Skin epidermis (tissue), 12 donors: ENCODE measurements around the gene CHID1.

Experiments used
- H3K27ac ChIP-seq, 21 experiments: fragments of 200-600 bp; sonication (generic) in 11 of 21; one replicate each; pipeline ENCODE4 v1.5.0; 2020; ENCODE audit warnings: mild to moderate bottlenecking in 3 of 21, inconsistent platforms in 2 of 21, moderate library complexity in 2 of 21
- H3K4me3 ChIP-seq, 7 experiments: fragments of 200-600 bp; sonication (generic) in 2 of 7; one replicate each; pipeline ENCODE4 v1.5.0; 2020; ENCODE audit warnings: inconsistent platforms in 2 of 7, mild to moderate bottlenecking in 2 of 7, moderate library complexity in 1 of 7

The CHID1 gene

DNA sequence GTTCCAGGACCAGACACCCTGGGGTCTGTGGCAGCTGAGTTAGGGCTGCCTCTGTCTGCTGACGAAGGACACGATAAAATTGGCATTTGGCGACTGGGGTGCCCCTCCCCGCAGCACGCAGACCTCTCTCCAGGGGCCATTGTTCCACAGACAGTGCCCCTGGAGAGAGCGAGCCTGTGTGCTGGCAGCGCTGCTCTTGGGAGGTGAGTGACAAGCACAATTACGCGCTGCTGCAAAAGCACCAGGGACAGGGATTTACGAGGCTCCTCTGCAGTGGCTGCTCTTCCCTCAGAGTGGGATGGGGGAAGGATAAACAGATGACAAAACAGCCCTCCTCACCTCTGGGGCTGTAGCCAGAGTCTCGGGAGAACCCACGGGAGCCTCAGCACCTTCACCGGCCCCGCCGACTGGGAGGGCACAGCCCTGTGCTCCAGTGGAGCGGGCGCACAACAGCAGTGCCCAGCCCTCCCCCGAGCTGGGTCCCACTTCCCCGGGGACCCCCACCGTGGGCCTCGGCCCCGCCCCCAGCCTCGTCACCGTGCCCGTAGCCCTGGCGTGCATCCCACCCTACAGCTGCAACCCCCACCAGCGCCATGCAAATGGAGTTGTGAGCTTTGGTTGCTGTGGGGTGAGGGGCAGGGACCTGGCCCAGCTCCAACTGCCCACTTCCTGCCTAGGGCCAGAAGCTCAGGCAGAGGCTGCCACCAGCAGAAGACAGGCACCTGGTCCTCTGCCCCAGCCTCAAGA is 19.6 kb downstream of the CHID1 start:
- H3K27ac ChIP-seq, result no peak overlapping the region
- no peak overlapping the region for H3K4me3 ChIP-seq

DNA sequence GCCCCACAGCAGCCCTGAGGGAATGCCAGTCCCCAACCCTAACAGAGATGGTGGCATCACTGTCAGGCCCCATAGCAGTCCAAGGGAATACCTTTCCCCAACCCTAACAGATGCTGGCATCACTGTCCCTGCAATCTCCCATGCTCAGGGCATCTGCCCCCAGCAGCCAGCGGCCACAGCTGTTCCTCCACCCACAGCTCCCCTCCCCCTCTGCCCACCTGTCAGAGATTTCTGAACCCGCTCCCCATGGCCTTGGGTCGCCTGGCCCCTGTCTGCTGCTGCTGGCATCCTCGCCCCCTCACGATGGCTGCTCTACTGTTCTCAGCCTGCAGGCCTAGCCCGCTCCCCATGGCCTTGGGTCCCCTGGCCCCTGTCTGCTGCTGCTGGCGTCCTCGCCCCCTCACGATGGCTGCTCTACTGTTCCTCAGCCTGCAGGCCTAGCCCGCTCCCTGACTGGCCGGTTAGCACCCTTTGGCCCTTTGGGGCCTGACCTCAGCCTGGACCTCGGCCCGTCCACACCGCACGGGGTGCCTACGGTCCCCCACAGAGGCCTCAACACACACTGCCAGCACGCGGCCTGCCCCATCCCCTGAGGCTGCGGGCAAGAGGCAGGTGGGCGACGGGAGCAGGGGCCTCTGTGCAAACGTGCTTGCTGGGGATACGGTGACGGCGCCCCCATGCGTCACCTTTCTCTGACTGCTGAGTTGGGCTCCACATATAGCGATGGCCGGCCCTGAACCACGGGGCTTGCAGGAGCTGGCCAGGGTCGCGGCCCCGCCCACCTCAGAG is 20.7 kb downstream of the CHID1 start:
- no peak overlapping the region for H3K4me3 ChIP-seq
- no peak overlapping the region for H3K27ac ChIP-seq

DNA sequence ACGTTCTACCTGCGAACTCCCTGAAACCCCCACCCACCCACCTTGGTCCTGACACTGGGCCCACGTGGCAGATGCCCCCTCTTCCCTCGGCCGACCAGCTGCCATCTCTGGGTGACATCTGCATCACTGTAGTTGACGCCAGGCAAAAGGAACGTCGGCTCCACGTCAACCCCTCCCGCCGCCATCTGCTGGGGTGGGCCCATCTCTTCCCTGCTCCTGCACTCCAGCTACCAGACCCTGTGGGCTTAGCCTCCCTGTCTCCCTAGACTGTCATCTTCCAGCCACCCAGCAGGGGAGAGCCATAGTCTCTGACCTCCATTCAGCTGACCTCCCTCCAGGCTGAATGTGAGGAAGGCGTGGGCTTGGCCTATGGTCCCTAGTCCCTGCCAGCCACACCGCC is 21.4 kb downstream of the CHID1 start:
- Histone ChIP-seq H3K4me3 (no peak overlapping the region), H3K27ac (no peak overlapping the region)

DNA sequence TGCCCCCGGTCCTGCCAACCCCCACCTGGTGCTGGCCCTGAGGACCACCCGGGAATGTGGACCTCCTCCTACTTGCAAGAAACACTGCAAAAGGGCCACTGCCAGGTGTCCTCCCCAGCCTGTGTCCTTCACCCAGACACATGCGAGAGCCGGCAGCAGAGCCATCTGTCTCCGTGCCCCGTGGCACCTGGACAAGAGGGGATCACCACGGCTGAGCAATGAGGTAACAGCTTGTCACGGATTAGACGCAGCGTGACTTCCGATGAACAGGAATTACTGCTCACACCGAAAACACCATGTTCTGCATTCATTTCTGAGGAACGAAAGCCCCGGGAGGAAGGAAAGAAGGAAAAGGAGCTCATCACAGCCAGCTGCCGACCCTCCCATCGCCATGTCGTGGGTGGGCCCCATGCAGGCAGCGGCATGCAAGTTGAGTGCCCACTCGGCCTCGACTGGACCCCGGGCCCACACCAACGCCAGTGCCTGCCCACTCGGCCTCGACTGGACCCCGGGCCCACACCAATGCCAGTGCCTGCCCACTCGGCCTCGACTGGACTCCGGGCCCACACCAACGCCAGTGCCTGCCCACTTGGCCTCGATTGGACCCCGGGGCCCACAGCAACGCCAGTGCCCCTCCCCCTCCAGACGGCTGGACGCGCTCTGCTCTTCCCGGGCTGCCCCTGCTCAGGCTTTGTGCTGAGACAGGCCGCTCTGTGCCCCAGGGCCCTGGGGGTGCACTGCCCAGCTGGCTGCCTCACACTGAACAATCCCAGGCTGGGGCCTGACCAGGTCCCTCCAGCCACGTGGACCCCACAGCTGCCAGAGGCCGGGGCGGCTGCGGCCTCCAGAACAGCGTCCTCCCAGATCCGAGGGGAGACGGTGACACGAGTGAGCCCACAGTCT is 22.0 kb downstream of the CHID1 start:
- H3K4me3 ChIP-seq, result no peak overlapping the region
- no peak overlapping the region for H3K27ac ChIP-seq

DNA sequence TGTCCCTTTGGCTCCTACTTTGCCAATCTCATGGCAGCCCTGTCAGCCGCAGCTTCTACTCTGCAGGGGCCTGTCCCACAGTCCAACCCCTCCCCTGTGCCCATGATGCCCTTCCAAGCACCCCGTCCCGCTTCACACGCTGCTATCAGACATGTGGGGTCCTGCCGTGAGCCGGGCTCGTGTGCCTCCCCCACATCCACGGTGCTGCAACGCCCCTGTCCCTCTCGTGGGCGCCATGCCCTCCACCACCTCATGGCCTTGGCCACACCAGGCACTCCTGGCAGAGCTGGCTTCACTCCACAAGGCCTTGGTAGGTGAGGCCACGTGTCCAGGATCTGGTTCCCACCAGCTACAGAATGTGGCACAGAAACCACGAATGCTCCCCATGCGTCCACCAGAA is 23.0 kb downstream of the CHID1 start:
- no peak overlapping the region for H3K4me3 ChIP-seq
- H3K27ac ChIP-seq, result no peak overlapping the region

GRCh38 chr11:886568-886967 is 24.0 kb downstream of the CHID1 start:
- no peak overlapping the region for H3K4me3 ChIP-seq

DNA sequence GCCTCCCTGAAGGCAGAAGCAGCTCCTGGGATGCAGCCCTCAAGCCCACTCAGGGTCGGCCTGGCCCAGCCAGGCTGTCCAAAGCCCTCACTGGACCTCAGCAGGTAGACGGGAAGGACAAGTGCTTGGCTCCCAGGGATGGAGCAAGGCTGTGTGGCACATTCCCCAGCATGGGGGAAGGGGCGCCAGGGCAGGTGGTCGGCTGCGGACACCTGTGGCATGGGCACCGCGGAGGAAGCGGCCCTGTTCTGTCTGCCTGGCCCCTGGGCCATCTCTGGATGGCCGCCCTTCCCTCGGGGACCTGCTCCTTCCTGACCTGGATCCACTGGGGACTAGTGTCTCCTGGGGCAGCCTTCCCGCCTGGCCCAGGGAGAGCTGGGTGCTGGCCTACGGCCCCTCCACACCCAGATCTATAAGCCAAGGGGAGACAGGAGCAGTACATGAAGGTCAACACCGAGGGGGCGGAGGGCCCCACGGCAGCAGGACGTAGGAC is 26.0 kb downstream of the CHID1 start:
- no peak overlapping the region for H3K4me3 ChIP-seq
- no peak overlapping the region for H3K27ac ChIP-seq

More at GRCh38 chr11:886568-886967, 24.0 kb downstream of the CHID1 start:
- no peak overlapping the region for H3K27ac ChIP-seq

GRCh38 chr11:883527-883926 is 27.1 kb downstream of the CHID1 start:
- no peak overlapping the region for H3K27ac ChIP-seq

GRCh38 chr11:882596-882995 is 28.0 kb downstream of the CHID1 start:
- no peak overlapping the region for H3K4me3 ChIP-seq
- H3K27ac ChIP-seq, result no peak overlapping the region

More at GRCh38 chr11:883527-883926, 27.1 kb downstream of the CHID1 start:
- H3K4me3 ChIP-seq, result no peak overlapping the region

DNA sequence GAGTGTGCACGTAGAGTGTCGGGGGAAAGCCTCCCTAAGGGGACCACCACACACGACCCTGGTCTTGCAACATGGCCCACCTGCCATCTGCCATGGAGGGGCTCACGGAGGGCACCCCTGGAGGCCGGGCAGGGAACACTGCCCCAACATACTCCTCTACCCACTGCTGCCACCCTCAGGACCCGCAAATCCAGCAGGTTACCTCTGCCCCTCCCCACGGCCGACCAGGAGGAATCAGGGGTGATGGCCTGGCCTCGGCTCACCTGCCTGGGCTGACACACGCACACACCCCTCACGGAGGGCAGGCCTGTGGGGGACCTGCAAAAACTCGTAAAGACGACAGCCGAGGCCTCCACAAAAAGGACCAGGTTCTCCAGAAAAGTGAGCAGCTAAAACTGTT is 30.2 kb downstream of the CHID1 start:
- H3K27ac ChIP-seq, result no peak overlapping the region
- no peak overlapping the region for H3K4me3 ChIP-seq

DNA sequence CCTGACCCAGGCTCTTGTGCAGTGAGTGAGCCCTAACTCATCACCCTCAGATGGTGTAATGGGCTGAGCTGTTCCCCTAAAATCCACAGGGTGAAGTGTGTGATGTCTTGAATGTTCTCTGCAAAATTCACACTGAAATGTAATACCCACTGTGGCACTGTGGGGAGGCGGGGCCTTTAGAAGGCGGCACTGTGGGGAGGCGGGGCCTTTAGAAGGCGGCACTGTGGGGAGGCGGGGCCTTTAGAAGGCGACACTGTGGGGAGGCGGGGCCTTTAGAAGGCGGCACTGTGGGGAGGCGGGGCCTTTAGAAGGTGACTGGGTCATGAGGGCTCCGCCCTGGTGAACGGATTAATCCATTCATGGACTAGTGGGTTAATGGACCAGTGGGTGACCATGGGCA is 33.0 kb downstream of the CHID1 start:
- Histone ChIP-seq H3K4me3 (no peak overlapping the region), H3K27ac (no peak overlapping the region)

DNA sequence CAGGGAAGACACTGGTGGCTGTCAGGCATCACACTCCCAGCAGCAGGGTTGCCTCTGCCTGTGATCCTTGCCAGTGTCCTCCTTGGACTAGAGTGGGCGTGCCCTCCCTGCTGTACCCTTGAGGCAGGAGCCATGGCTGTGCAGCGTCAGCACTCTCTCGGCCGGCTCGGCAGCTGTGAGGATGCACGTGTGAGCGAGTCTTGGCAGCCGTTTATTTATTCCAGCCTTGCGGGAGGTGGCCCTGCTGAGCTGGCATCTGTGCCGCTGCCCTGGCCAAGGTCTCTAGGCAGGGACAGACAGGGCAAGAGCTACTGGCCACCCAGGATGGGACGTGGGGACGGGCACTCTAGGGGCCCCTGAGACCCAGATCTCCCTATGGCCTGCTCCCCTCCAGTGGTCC is 34.1 kb downstream of the CHID1 start:
- no peak overlapping the region for H3K27ac ChIP-seq
- no peak overlapping the region for H3K4me3 ChIP-seq

GRCh38 chr11:875769-876301 is 34.8 kb downstream of the CHID1 start:
- H3K27ac ChIP-seq, result no peak overlapping the region
- H3K4me3 ChIP-seq, result no peak overlapping the region

DNA sequence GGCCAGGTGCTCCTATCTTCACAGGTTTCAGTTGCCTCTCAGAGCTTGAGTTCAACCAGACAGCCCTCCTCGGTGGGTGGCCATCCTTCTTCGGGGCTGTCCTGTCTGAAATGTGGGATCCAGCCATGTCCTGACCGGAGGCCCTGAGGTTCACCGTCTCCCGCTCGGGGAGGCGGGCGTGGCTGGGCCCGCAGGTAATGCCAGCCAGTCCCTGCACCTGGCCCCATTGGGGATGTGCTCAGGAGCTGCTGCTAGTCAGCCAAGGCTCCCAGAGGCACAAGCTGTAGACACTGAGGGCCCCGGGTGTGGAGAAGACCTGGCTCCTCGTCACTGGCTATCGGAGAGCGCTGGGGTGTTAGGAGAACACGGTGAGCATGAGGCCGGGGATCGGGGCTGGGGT is 35.4 kb downstream of the CHID1 start:
- no peak overlapping the region for H3K27ac ChIP-seq
- H3K4me3 ChIP-seq, result no peak overlapping the region

DNA sequence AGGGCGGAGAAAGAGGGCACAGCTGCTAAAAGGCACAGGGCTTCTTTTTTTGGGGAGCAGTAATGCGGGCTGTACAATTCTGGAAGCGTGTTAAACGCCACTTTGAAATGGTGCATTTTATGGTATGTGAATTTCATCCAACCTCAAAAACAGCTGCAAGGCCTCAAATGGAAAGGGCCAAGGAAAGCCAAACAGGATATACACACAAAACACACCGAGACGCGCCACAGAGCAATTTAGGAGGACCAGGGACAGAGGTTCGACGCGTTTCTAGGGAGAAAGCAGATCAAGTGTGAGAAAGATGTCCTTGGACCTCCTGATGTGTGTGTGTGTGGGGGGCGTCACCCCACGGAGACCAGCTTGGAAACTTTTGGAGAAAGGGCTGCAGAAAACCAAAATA is 36.9 kb downstream of the CHID1 start:
- no peak overlapping the region for H3K4me3 ChIP-seq
- H3K27ac ChIP-seq, result no peak overlapping the region

- no peak overlapping the region for H3K27ac ChIP-seq
- no peak overlapping the region for H3K4me3 ChIP-seq
These were observed 37.8 kb downstream of the CHID1 start for GRCh38 chr11:872799-873198.

DNA sequence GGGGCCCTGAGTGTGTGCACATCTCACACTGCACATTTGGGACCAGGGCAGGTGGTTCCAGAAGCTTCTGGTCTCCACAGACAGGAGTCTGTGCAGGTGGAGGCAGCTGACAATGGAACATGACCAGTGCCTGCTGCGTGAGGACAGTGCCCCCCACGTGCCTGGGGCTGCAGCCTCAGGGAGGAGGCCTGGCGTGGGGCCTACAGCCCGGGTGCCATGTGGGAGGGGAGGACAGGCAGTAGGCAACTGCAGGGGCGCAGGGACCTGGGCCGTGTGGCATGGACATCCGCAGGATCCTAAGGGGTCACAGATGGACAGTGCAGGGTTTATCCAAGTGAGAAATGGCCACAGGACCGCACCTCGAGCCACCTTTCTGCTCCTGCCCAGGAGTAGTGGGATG is 39.1 kb downstream of the CHID1 start:
- Histone ChIP-seq H3K27ac (no peak overlapping the region), H3K4me3 (no peak overlapping the region)

DNA sequence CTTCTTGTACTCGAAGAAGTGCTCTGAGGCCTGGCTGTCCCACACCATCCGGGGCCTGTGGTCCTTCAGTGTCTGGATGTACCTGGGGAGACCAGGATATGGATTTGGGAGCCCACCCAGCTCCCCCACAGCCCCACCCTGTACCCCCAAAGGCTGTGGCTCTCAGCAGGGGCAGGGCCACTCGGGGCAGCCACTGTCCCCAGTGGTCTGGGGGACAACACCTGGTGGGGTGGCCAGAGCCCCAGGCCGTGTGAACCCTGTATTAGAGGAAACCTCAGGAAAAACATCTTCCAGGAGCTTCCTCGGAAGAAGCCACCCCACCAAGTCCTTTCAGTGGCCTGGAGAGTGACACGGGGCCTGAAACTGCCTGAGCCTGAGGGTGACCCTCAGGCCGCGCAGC is 40.2 kb downstream of the CHID1 start:
- Histone ChIP-seq H3K27ac (no peak overlapping the region), H3K4me3 (no peak overlapping the region)

DNA sequence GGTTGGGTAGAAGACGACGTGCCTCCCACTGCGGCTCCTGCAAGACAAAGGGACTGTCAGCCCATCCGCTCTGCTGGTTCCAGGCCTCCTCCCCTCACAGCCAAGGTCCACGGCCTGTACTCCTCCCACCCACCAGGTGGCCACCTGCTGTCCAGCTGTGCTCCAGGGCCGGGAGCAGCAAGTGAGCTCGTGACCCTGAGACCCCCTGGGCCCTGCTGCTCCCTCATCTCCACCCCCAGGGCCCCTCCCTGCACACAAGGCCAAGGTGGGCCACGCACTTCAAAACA is 40.5 kb downstream of the CHID1 start:
- H3K27ac ChIP-seq, result no peak overlapping the region
- H3K4me3 ChIP-seq, result no peak overlapping the region

DNA sequence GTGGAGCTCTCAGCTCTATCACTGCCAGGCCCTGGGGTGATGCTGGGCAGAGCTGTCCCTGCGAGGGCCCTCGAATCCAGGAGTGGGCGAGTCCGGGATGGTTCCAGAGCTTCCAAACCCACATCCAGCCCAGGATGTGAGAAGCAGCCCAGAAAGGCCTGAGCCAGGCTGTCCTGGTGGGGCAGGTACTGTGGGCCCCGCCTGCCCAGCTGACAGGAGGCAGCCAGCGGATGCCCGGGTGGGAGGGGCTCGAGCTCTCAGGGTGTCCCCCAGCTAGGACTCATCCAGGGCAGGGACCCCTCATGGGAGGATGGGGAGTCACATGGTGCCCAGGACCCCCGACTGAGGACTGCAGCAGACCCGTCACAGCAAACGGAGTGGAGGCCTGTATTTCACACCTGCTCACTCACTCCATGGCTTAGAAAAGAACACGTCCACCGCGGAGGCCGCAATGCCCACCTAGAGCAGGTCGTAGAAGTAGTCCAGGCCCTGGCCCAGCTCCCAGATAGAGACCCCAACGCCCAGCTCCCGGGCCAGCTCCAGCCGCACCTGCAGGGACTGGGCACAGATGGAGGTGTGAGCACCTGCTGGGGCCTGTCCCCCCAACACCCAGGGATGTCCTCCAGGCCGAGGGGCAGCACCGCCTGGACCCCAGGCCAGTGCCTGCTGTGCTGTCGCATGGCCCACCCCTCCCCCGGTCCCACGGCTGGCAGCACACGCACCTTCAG is 41.0 kb downstream of the CHID1 start:
- H3K27ac ChIP-seq, result no peak overlapping the region
- H3K4me3 ChIP-seq, result no peak overlapping the region
